Right lobe of liver (tissue), 4 donors: ENCODE data around the gene SHROOM2.

Source experiments
- POLR2A ChIP-seq: fragments of 450-650 bp; IDR thresholded peaks from one replicate; pipeline ENCODE4 v1.6.1; 2017; ENCODE audit warnings: antibody characterized with exemption, mild to moderate bottlenecking
- TF ChIP-seq, protein P1 (sequence below), 4 donors: fragments of 200-600 bp in 3 of 4; fragments of 450-650 bp in 1 of 4; IDR thresholded peaks; one replicate each; pipeline versions ENCODE4 v1.5.1 to v1.8.0; 2016 to 2022; ENCODE audit warnings: antibody characterized with exemption in 4 of 4, mild to moderate bottlenecking in 2 of 4
- donor health status: DM: no; HTN: no; CAD: no.
- donor health status: DM: no; HTN: no; CAD: no.
- donor health status: DM: no; HTN: yes; CAD: no.

GRCh38 chrX:9888953-9889470, 102.8 kb downstream of the SHROOM2 start:
- TF ChIP-seq, protein P1, sequence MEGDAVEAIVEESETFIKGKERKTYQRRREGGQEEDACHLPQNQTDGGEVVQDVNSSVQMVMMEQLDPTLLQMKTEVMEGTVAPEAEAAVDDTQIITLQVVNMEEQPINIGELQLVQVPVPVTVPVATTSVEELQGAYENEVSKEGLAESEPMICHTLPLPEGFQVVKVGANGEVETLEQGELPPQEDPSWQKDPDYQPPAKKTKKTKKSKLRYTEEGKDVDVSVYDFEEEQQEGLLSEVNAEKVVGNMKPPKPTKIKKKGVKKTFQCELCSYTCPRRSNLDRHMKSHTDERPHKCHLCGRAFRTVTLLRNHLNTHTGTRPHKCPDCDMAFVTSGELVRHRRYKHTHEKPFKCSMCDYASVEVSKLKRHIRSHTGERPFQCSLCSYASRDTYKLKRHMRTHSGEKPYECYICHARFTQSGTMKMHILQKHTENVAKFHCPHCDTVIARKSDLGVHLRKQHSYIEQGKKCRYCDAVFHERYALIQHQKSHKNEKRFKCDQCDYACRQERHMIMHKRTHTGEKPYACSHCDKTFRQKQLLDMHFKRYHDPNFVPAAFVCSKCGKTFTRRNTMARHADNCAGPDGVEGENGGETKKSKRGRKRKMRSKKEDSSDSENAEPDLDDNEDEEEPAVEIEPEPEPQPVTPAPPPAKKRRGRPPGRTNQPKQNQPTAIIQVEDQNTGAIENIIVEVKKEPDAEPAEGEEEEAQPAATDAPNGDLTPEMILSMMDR (IDR thresholded peaks at IDR 0.05): no peak
- TF ChIP-seq POLR2A: no peak
